Pancreas (tissue), 10 donors: Measurements from ENCODE around the gene TRPM5. TPM values are rescaled to one million over a fixed set of nuclear protein-coding genes. Genes with fewer than 3 reads are reported as not detected.

Experiments
- ATAC-seq, 4 donors: fragments of 200-7000 bp; cut with Tn5 transposase; one replicate each; pipeline versions ENCODE4 v1.8.0 to v1.9.1; 2020; ENCODE audit warnings: mild to moderate bottlenecking in 4 of 4, moderate library complexity in 4 of 4
- DNase-seq, 6 donors: peaks; one replicate each; pipeline ENCODE4 v3.0.0-alpha.2; 2020
- FAIRE-seq: peaks from 2 replicates; lab custom pipeline; 2012; peaks lifted over from hg19 to GRCh38; lab: Jason Lieb, UNC
- H3K27ac ChIP-seq, 4 donors: fragments of 200-600 bp; sonication (generic); 1 replicate in 3 of 4; 2 replicates in 1 of 4; pipeline versions ENCODE4 v1.5.0 to v1.8.0; 2020
- H3K27me3 ChIP-seq, 4 donors: fragments of 200-600 bp; one replicate each; pipeline ENCODE4 v1.8.0; 2021
- H3K36me3 ChIP-seq, 3 donors: fragments of 200-600 bp; sonication (generic) in 1 of 3; one replicate each; pipeline versions ENCODE4 v1.5.0 to v1.8.0; 2020 to 2021
- H3K4me1 ChIP-seq, 3 donors: fragments of 200-600 bp; one replicate each; pipeline ENCODE4 v1.8.0; 2021
- H3K4me3 ChIP-seq, 4 donors: fragments of 200-600 bp; sonication (generic) in 2 of 4; one replicate each; pipeline versions ENCODE4 v1.5.0 to v1.8.0; 2020 to 2021
- H3K9me3 ChIP-seq, 4 donors: fragments of 200-600 bp; one replicate each; pipeline ENCODE4 v1.8.0; 2021
- WGBS, 2 donors: extraction: QIAGEN DNeasy Blood & Tissue Kit; methylation state at CpG; one replicate each; pipeline ENCODE4 v1.1.7; 2013; 5-methylcytosine and 5-hydroxymethylcytosine counted together
- intact Hi-C, 3 donors: fragments of 100-400 bp; cut with DNase I; formaldehyde crosslinking; loops; one replicate each; pipeline versions ENCODE4 v1.11.1 to v1.14.2; 2022
- polyA plus RNA-seq, 2 donors: library from polyadenylated mRNA; stranded (reverse); fragments of 200-250 nt; gene quantifications; one replicate each; pipeline ENCODE4 v1.2.3, GENCODE V29; 2013
- total RNA-seq, 6 donors: library from RNA; stranded (reverse); fragmentation: NEBNext Ultra II Directional in 4 of 6; extraction: Animal tissue kit (Norgen Biotek cat#: 25700) in 4 of 6; gene quantifications; one replicate each; pipeline versions ENCODE4 v1.2.1 to v1.2.4, GENCODE V29; 2021 to 2023
- TF ChIP-seq, protein P1 (sequence below), 4 donors: fragments of 200-600 bp; sonication (generic) in 3 of 4; IDR thresholded peaks; one replicate each; pipeline versions ENCODE4 v1.5.0 to v1.8.0; 2021; ENCODE audit warnings: antibody characterized with exemption in 4 of 4
- donor health status: healthy with polysubstance abuse.
- donor health status: DM: no; HTN: no; CAD: no; lungs with moderate emphysema.
- donor health status: DM: no; HTN: no; CAD: no.
- donor health status: control.
- donor health status: control.
- donor health status: Bipolar disorder and iron deficiency.
- donor health status: DM: yes; HTN: yes; CAD: no.
- donor health status: DM: no; HTN: no; CAD: no.
- donor health status: DM: no; HTN: no; CAD: no.
- donor health status: DM: yes; HTN: yes; CAD: no.

Gene TRPM5
- total and polyA plus RNA-seq, 8 donors, result 0.51 to 4.8 (median 1.2) TPM

DNA sequence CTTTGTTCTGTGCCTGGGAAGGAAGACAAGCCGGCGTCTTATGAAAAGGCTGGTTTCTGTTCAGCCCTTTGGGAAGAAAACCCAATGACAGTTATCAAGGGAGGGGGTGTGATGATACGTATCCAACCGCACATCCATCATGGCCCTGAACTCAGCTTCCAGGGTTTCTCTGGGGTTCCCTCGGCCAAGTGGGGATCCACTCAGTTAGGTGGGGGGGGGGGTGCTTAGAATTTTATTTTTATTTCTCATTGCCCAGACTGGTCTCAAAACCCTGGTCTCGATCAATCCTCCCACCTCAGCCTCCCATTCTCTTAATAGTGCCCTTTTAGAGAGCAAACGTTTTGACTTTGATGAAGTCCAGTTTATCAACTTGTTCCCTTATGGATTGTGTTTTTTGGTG lies 26.2 kb upstream of the TRPM5 start:
- intact Hi-C loops, result no loop called here
- no peak for ATAC-seq

DNA sequence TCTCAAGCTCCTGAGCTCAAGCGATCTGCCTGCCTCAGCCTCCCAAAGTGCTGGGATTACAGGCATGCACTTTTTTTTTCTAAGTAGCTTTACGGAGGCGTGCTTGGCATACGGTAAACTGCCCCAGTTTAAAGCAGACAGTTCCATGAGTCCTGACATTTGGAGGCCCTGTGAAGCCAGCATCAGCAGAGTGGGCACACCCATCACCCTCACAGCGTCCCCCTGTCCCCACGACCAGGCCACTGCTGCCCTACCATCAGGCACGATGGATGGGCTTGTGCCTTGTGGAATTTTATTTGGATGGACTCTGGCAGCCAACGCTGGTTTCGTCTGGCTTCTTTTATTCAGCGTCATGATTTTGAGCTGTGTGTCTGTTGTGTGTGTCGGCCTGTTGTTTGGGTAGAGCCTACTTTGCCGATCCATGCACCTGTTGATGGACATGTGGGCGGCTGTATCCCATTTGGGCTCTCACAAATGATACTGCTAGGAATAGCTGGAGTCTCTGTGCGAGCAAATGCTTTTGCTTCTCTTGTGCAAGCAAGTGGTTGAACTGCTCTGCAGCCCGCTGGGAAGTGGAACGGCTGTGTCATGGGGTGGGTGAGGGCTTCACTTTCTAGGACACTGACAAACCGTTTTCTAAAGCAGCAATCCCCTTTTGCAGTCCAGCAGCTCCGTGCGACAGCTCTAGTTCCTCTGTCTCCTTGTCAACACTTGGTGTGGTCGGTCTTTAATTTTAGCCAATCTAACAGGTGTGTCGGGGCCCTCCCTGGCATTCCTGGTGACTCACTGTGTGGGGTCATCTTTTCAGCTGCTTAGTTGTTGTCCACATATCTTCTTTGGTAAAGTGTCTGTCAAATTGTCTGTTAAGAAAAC lies 24.3 kb upstream of the TRPM5 start:
- Histone ChIP-seq H3K27me3 (no peaks in the 10 kb centered on the region), H3K36me3 (no peaks in the 10 kb centered on the region), H3K27ac (no peak overlapping the region), H3K4me3 (no peak overlapping the region), H3K4me1 (peaks cover 9 to 23% (median 22%) of the 10 kb centered on the region in 3 donors), H3K9me3 (no peaks in the 10 kb centered on the region)
- intact Hi-C loops, result no loop called here
- no peak for FAIRE-seq
- ATAC-seq, result no peak
- DNase-seq, result peak in 3 of 6 donors; percentile 11 to 27 (median 17)
- 92 to 93% methylated on average over 21 of the region's 21 CpGs for WGBS, 2 donors
- TF ChIP-seq, protein P1, sequence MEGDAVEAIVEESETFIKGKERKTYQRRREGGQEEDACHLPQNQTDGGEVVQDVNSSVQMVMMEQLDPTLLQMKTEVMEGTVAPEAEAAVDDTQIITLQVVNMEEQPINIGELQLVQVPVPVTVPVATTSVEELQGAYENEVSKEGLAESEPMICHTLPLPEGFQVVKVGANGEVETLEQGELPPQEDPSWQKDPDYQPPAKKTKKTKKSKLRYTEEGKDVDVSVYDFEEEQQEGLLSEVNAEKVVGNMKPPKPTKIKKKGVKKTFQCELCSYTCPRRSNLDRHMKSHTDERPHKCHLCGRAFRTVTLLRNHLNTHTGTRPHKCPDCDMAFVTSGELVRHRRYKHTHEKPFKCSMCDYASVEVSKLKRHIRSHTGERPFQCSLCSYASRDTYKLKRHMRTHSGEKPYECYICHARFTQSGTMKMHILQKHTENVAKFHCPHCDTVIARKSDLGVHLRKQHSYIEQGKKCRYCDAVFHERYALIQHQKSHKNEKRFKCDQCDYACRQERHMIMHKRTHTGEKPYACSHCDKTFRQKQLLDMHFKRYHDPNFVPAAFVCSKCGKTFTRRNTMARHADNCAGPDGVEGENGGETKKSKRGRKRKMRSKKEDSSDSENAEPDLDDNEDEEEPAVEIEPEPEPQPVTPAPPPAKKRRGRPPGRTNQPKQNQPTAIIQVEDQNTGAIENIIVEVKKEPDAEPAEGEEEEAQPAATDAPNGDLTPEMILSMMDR (IDR thresholded peaks at IDR 0.05), result no peak

More for the DNA sequence above, 26.2 kb upstream of the TRPM5 start:
- Histone ChIP-seq H3K36me3 (no peaks in the 10 kb centered on the region), H3K4me1 (peaks cover 0 to 4% (median 3%) of the 10 kb centered on the region in 3 donors), H3K27me3 (no peaks in the 10 kb centered on the region), H3K9me3 (no peaks in the 10 kb centered on the region), H3K27ac (no peak overlapping the region), H3K4me3 (no peak overlapping the region)
- 87 to 92% methylated on average over 7 of the region's 7 CpGs for WGBS, 2 donors
- FAIRE-seq (no peak), DNase-seq (peak in 1 of 6 donors; percentile 7)
- TF ChIP-seq, protein P1 (IDR thresholded peaks at IDR 0.05), result no peak

DNA sequence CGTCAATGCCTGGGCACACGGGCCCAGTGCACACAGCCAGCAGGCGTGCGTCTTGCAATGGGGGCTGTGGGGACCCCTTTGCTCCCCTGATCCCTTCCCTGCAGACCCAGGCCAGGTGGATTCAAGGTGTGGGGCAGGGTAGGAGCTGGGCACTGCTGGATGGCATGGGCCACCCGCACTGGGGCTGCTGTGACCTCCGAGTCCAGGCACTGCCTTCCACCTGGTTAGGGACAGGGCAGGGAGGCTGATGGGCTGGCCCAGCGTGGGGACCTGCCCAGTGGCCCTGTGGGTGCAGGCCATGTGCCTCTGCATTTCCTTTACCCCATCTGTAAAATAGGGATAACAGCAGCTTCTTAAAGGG lies 23.4 kb upstream of the TRPM5 start:
- intact Hi-C loops, result no loop called here
- no peaks in the 10 kb centered on the region for H3K27me3 ChIP-seq
- DNase-seq (peak in 2 of 6 donors; percentile 15 to 44), ATAC-seq (no peak), FAIRE-seq (no peak)
- TF ChIP-seq, protein P1 (IDR thresholded peaks at IDR 0.05), result no peak
- H3K36me3 ChIP-seq, result no peaks in the 10 kb centered on the region
- 89 to 95% methylated on average over 7 of the region's 7 CpGs for WGBS, 2 donors
- peaks cover 12 to 27% (median 25%) of the 10 kb centered on the region in 3 donors for H3K4me1 ChIP-seq
- H3K27ac ChIP-seq, result no peak overlapping the region
- H3K4me3 ChIP-seq, result no peak overlapping the region
- no peaks in the 10 kb centered on the region for H3K9me3 ChIP-seq

DNA sequence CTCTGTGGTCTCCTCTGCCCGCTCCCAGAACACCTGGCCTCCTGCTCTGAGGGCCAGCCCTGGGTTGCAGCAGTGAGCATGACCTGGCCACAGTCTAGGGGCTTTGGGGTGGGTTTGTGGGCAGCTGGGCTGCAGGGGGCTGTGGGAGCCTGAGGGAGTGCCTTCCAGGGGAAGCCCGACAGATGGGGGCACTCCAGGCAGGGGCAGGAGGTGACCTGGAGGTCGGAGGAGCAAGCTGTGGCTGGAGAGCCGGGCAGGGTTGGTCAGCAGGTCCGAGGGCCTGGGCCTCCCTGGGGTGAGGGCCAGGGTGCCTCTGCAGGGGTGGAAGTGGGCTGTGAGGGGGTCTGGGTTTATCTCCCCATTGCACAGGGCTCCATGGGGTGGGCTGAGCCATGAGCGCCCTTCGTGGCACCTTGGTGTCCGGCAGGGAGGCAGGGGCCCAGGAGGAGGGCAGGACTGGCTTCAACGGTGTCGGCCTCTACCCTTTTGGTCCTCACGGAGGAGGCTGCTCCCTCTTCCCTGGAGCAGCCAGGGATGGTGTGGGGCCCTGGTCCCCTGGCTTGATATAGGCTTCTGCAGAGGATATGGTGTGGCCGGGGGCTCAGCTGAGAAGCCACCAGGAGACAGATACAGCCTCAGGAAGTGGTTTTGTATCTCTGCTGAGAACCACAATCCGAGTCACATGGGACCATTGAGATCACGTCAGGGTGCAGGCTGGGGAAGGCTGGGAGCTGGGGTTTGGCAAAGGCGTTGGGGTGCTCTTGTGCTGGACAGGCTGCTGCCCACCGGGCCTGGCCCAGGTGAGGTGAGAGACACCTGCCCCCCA lies 22.8 kb upstream of the TRPM5 start:
- 89 to 95% methylated on average over 16 of the region's 16 CpGs for WGBS, 2 donors
- no peak overlapping the region for H3K27ac ChIP-seq
- no peak for ATAC-seq

More for the DNA sequence above, 22.8 kb upstream of the TRPM5 start:
- Histone ChIP-seq H3K4me3 (no peak overlapping the region), H3K27me3 (no peaks in the 10 kb centered on the region), H3K36me3 (no peaks in the 10 kb centered on the region), H3K9me3 (no peaks in the 10 kb centered on the region), H3K4me1 (peaks cover 18 to 33% (median 31%) of the 10 kb centered on the region in 3 donors)
- TF ChIP-seq, protein P1 (IDR thresholded peaks at IDR 0.05), result no peak
- intact Hi-C loops, result no loop called here
- peak in 1 of 6 donors; percentile 76 for DNase-seq
- no peak for FAIRE-seq
